GM12878 (cell line): Measurements from ENCODE around the gene KIFC3. TPM values are rescaled to one million over a fixed set of nuclear protein-coding genes. Genes with fewer than 3 reads are reported as not detected.

ENCODE experiments used
- ATAC-seq: fragments of 200-7000 bp; cut with Tn5 transposase; 3 replicates; pipeline ENCODE4 v1.9.1; 2020; ENCODE audit warnings: mild to moderate bottlenecking, moderate library complexity
- BruUV-seq: library from RNA; stranded (reverse); fragments of 400-500 nt; replicated peaks from 2 replicates; lab custom pipeline; 2021; lab: Mats Ljungman, UMichigan
- CTCF ChIA-PET: fragments of 300-600 bp; sonication (Branson Sonifier 250); formaldehyde crosslinking; extraction: SDS; loops from one replicate; lab custom pipeline; 2021; ENCODE audit warnings: inconsistent platforms; lab: Yijun Ruan, JAX
- POLR2A ChIA-PET: fragments of 350-600 bp; formaldehyde crosslinking; extraction: SDS; loops from one replicate; lab custom pipeline; 2021; ENCODE audit warnings: inconsistent platforms; lab: Charles Lee
- RAD21 ChIA-PET: fragments of 300-600 bp; sonication (Branson Sonifier 250); formaldehyde crosslinking; loops from one replicate; lab custom pipeline; 2023; ENCODE audit warnings: antibody characterized with exemption; ENCODE audit not compliant: unreplicated experiment; lab: Charles Lee
- SMC1A ChIA-PET: fragments of 300-600 bp; sonication (Branson Sonifier 250); formaldehyde crosslinking; loops from one replicate; lab custom pipeline; 2023; ENCODE audit not compliant: unreplicated experiment, uncharacterized antibody; lab: Charles Lee
- DNase-seq: peaks from one replicate; pipeline ENCODE4 v3.0.0-alpha.2; 2011; ENCODE audit warnings: low read depth, low spot score
- FAIRE-seq: peaks from 3 replicates; lab custom pipeline; 2011; peaks lifted over from hg19 to GRCh38; lab: Jason Lieb, UNC
- H2AFZ ChIP-seq: 2 replicates; pipeline ENCODE4 v1.6.0; 2011; ENCODE audit warnings: low read depth, low read length, control low read depth; ENCODE audit not compliant: control insufficient read depth
- H3K27ac ChIP-seq: 2 replicates; pipeline ENCODE4 v1.5.1; 2011; ENCODE audit warnings: control low read depth; ENCODE audit not compliant: control insufficient read depth, insufficient read depth
- H3K27me3 ChIP-seq, 2 experiments: replicated peaks in 1 of 2; 2 replicates each; pipeline versions ENCODE4 v1.6.0 to v1.6.1; 2011; ENCODE audit warnings: low read length in 1 of 2; ENCODE audit not compliant: control insufficient read depth in 2 of 2, insufficient read depth in 2 of 2
- H3K36me3 ChIP-seq, 2 experiments: 2 replicates each; pipeline ENCODE4 v1.5.1; 2011; ENCODE audit warnings: low read length in 1 of 2; ENCODE audit not compliant: control insufficient read depth in 2 of 2, insufficient read depth in 2 of 2
- H3K4me1 ChIP-seq: 2 replicates; pipeline ENCODE4 v1.6.1; 2011; ENCODE audit warnings: mild to moderate bottlenecking, low read length, moderate library complexity, mixed read lengths; ENCODE audit not compliant: control insufficient read depth, insufficient read depth
- H3K4me2 ChIP-seq: 2 replicates; pipeline ENCODE4 v1.6.0; 2011; ENCODE audit warnings: control low read depth; ENCODE audit not compliant: control insufficient read depth, insufficient read depth
- H3K4me3 ChIP-seq: fragments of 200-600 bp; sonication (generic); 2 replicates; pipeline ENCODE4 v1.5.1; 2016
- H3K79me2 ChIP-seq: 2 replicates; pipeline ENCODE4 v1.6.0; 2011; ENCODE audit warnings: low read length; ENCODE audit not compliant: control insufficient read depth, insufficient read depth
- H3K9ac ChIP-seq: 2 replicates; pipeline ENCODE4 v1.8.0; 2011; ENCODE audit warnings: low read length, control low read depth, mixed read lengths; ENCODE audit not compliant: control insufficient read depth, insufficient read depth
- H3K9me3 ChIP-seq: replicated peaks from 3 replicates; pipeline ENCODE4 v1.5.1; 2011; ENCODE audit warnings: mild to moderate bottlenecking, low read length; ENCODE audit not compliant: control insufficient read depth, insufficient read depth
- H4K20me1 ChIP-seq: 2 replicates; pipeline ENCODE4 v1.6.0; 2011; ENCODE audit not compliant: control insufficient read depth, insufficient read depth
- DPF2 ChIP-seq: fragments of 450-650 bp; IDR thresholded peaks from 2 replicates; pipeline ENCODE4 v1.6.1; 2017; ENCODE audit warnings: mild to moderate bottlenecking
- EP300 ChIP-seq, 2 experiments: fragments of 150-350 bp in 1 of 2; IDR thresholded peaks; 2 replicates each; pipeline ENCODE4 v1.6.1; 2011 to 2012; ENCODE audit warnings: low read depth in 2 of 2, low read length in 2 of 2, borderline replicate concordance in 1 of 2, improper control_type of control experiment in 1 of 2, inconsistent platforms in 1 of 2; ENCODE audit not compliant: control insufficient read depth in 1 of 2
- ESRRA ChIP-seq: IDR thresholded peaks from 2 replicates; pipeline ENCODE4 v1.6.1; 2012; ENCODE audit warnings: mild to moderate bottlenecking, low read length, improper control_type of control experiment
- FOXK2 ChIP-seq: fragments of 450-650 bp; IDR thresholded peaks from 2 replicates; pipeline ENCODE4 v1.6.1; 2017; ENCODE audit warnings: mild to moderate bottlenecking, moderate library complexity
- IKZF1 ChIP-seq: fragments of 450-650 bp; conservative IDR thresholded peaks from 2 replicates; pipeline ENCODE4 v1.6.1; 2017; ENCODE audit warnings: antibody characterized with exemption, mild to moderate bottlenecking
- JUNB ChIP-seq: IDR thresholded peaks from 2 replicates; pipeline ENCODE4 v1.6.1; 2016; ENCODE audit warnings: antibody characterized with exemption, mild to moderate bottlenecking
- MXI1 ChIP-seq: fragments of 150-350 bp; IDR thresholded peaks from 2 replicates; pipeline ENCODE4 v1.6.1; 2011; ENCODE audit warnings: low read depth, mild to moderate bottlenecking, inconsistent platforms, low read length, improper control_type of control experiment
- NBN ChIP-seq: fragments of 450-650 bp; IDR thresholded peaks from 2 replicates; pipeline ENCODE4 v1.6.1; 2016
- POLR2AphosphoS5 ChIP-seq: IDR thresholded peaks from 2 replicates; pipeline ENCODE4 v1.6.1; 2011; ENCODE audit warnings: mild to moderate bottlenecking, low read length, inconsistent platforms
- SP1 ChIP-seq: IDR thresholded peaks from one replicate; pipeline ENCODE4 v1.6.1; 2011; ENCODE audit warnings: low read depth, low read length
- SPI1 ChIP-seq: IDR thresholded peaks from 2 replicates; pipeline ENCODE4 v1.6.1; 2011; ENCODE audit warnings: low read depth, mild to moderate bottlenecking, low read length, moderate library complexity, borderline replicate concordance; ENCODE audit not compliant: insufficient read depth
- SREBF2 ChIP-seq: IDR thresholded peaks from 2 replicates; pipeline ENCODE4 v1.6.1; 2012; ENCODE audit warnings: mild to moderate bottlenecking, low read length
- ZNF207 ChIP-seq: fragments of 450-650 bp; IDR thresholded peaks from 2 replicates; pipeline ENCODE4 v1.6.1; 2014; ENCODE audit warnings: antibody characterized with exemption, mild to moderate bottlenecking, borderline replicate concordance
- ZSCAN29 ChIP-seq: fragments of 450-650 bp; IDR thresholded peaks from 2 replicates; pipeline ENCODE4 v1.6.1; 2017; ENCODE audit warnings: mild to moderate bottlenecking, moderate library complexity
- ZZZ3 ChIP-seq: IDR thresholded peaks from 2 replicates; pipeline ENCODE4 v1.6.1; 2011; ENCODE audit warnings: low read depth; ENCODE audit not compliant: control insufficient read depth, insufficient read length
- WGBS: methylation state at CpG from one replicate; pipeline ENCODE4 v1.1.6; 2016; ENCODE audit warnings: low lambda C conversion rate; ENCODE audit not compliant: insufficient replicate concordance, insufficient coverage; ENCODE audit errors: missing lambda C conversion rate; 5-methylcytosine and 5-hydroxymethylcytosine counted together
- in situ Hi-C: fragments of 300-500 bp; cut with MboI; formaldehyde crosslinking; loops from 9 replicates; pipeline ENCODE4 v1.14.3; 2018; ENCODE audit warnings: mixed read lengths
- intact Hi-C: fragments of 100-400 bp; cut with micrococcal nuclease; formaldehyde crosslinking; loops from one replicate; pipeline ENCODE4 v1.14.2; 2022; ENCODE audit not compliant: unreplicated experiment
- polyA plus RNA-seq, 11 experiments: library from polyadenylated mRNA; depleted of rRNA in 4 of 11; unstranded in 6 of 11; stranded (reverse) in 5 of 11; fragments of >200 nt; fragmentation: Nextera tagmentation in 4 of 11; fragmentation: Illumina TruSeq in 1 of 11; extraction: Ambion mirVana in 4 of 11; extraction: Trizol in 1 of 11; gene quantifications; 1 replicate in 1 of 11; 2 replicates in 10 of 11; pipeline versions ENCODE4 v1.2.1 to v1.2.3, GENCODE V29; 2011 to 2016; ENCODE audit warnings: inconsistent platforms in 2 of 11, missing spikeins in 2 of 11, low read depth in 1 of 11
- total RNA-seq, 4 experiments: library from RNA; depleted of rRNA in 3 of 4; stranded (reverse); fragments of >200 nt in 3 of 4; fragmentation: Illumina TruSeq in 1 of 4; extraction: Trizol in 1 of 4; gene quantifications; 2 replicates each; pipeline versions ENCODE4 v1.2.1 to v1.2.3, GENCODE V29; 2013 to 2021
- TF ChIP-seq, protein P1 (sequence below): IDR thresholded peaks from 2 replicates; pipeline ENCODE4 v1.6.1; 2012; ENCODE audit warnings: low read length, inconsistent platforms
- TF ChIP-seq, protein P2 (sequence below): fragments of 450-650 bp; IDR thresholded peaks from 2 replicates; pipeline ENCODE4 v1.6.1; 2016; ENCODE audit warnings: mild to moderate bottlenecking, moderate library complexity, borderline replicate concordance
- TF ChIP-seq, protein P3 (sequence below): fragments of 450-650 bp; IDR thresholded peaks from 2 replicates; pipeline ENCODE4 v1.6.1; 2016; ENCODE audit warnings: mild to moderate bottlenecking

The KIFC3 gene
- total and polyA plus RNA-seq, 10 of the 15 experiments (the other 5 are each of a cell fraction or from before 2014, with no cell fraction given) = 0.22 to 1.3 (median 0.26) TPM; not detected in 3

DNA sequence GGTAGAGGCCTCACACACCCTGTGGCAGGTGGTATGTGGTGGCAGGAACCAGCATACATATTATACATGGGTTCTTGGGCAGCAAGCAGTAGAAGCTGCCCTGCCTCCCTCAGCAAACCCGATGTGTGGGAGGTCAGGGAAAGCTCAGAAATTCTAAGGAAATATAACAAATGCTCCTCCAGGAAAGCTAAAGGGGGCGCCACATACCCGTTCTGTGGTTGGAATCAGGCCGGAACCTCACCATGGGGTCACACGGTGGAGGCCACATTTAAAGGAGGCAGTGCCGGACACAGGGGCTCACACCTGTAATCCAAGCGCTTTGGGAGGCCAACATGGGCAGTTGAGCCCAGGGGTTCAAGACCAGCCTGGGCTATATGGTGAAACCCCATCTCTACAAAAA lies 79.1 kb downstream of the KIFC3 start (continued):
- TF ChIP-seq, protein P1, sequence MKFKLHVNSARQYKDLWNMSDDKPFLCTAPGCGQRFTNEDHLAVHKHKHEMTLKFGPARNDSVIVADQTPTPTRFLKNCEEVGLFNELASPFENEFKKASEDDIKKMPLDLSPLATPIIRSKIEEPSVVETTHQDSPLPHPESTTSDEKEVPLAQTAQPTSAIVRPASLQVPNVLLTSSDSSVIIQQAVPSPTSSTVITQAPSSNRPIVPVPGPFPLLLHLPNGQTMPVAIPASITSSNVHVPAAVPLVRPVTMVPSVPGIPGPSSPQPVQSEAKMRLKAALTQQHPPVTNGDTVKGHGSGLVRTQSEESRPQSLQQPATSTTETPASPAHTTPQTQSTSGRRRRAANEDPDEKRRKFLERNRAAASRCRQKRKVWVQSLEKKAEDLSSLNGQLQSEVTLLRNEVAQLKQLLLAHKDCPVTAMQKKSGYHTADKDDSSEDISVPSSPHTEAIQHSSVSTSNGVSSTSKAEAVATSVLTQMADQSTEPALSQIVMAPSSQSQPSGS = no peak
- TF ChIP-seq EP300 (IDR thresholded peaks at IDR 0.05; ENCODE audit: borderline replicate concordance in 1 of 2, control insufficient read depth in 1 of 2, low read depth in 2 of 2, low read length in 2 of 2) = no peak
- no peak for TF ChIP-seq POLR2AphosphoS5
- no peak for TF ChIP-seq NBN
- TF ChIP-seq ZZZ3 = no peak

DNA sequence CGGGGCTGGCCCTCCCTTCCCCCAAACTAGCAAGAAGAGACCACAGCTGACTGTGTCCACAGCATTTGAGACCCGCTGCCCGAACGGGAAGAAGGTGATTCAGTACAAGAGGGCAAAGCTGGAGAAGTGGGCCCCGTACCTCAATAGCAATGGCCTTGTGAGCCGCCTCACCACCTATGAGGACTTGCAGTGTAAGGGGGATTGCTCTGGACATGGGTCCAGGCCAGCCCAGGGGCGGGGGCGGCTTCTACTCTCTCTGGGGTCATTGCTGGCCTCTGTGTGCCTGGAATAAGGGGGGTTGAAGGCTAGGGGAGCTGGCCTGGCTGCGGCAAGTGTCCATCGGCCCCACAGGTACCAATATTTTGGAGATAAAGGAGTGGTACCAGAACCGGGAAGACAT lies 79.6 kb downstream of the KIFC3 start:
- DNase-seq (no peak), FAIRE-seq (no peak), ATAC-seq (no peak)
- H3K27ac ChIP-seq = no peak overlapping the region
- H3K36me3 ChIP-seq = no peaks in the 10 kb centered on the region
- no peaks in the 10 kb centered on the region for H3K4me1 ChIP-seq
- POLR2A ChIA-PET = no interaction called here
- RAD21 ChIA-PET = no interaction called here
- H3K4me2 ChIP-seq = no peak overlapping the region
- 65% methylated on average over 11 of the region's 11 CpGs for WGBS
- BruUV-seq = no TSS peak
- H3K27me3 ChIP-seq = no peaks in the 10 kb centered on the region
- no peaks in the 10 kb centered on the region for H3K79me2 ChIP-seq
- CTCF ChIA-PET = interaction anchor here (1.0 kb wide), 1 partner anchor 137 kb away, joined by 3 read pairs; no protein-coding TSS in a partner anchor
- in situ Hi-C loops = no loop called here
- no peaks in the 10 kb centered on the region for H3K9me3 ChIP-seq
- intact Hi-C loops = no loop called here
- SMC1A ChIA-PET = interaction anchor here (1.1 kb wide), 1 partner anchor 73 kb away, joined by 3 read pairs; no protein-coding TSS in a partner anchor
- no peak overlapping the region for H3K4me3 ChIP-seq
- H2AFZ ChIP-seq = no peak overlapping the region
- no peak overlapping the region for H3K9ac ChIP-seq
- H4K20me1 ChIP-seq = no peaks in the 10 kb centered on the region
- TF ChIP-seq MXI1 (no peak), DPF2 (no peak), SPI1 (no peak), IKZF1 (no peak), ZSCAN29 (no peak), FOXK2 (no peak), SREBF2 (no peak), ESRRA (no peak), SP1 (no peak), ZNF207 (no peak), JUNB (no peak), EP300 (IDR thresholded peaks at IDR 0.05; ENCODE audit: borderline replicate concordance in 1 of 2, control insufficient read depth in 1 of 2, low read depth in 2 of 2, low read length in 2 of 2) (no peak)
- TF ChIP-seq, protein P2, sequence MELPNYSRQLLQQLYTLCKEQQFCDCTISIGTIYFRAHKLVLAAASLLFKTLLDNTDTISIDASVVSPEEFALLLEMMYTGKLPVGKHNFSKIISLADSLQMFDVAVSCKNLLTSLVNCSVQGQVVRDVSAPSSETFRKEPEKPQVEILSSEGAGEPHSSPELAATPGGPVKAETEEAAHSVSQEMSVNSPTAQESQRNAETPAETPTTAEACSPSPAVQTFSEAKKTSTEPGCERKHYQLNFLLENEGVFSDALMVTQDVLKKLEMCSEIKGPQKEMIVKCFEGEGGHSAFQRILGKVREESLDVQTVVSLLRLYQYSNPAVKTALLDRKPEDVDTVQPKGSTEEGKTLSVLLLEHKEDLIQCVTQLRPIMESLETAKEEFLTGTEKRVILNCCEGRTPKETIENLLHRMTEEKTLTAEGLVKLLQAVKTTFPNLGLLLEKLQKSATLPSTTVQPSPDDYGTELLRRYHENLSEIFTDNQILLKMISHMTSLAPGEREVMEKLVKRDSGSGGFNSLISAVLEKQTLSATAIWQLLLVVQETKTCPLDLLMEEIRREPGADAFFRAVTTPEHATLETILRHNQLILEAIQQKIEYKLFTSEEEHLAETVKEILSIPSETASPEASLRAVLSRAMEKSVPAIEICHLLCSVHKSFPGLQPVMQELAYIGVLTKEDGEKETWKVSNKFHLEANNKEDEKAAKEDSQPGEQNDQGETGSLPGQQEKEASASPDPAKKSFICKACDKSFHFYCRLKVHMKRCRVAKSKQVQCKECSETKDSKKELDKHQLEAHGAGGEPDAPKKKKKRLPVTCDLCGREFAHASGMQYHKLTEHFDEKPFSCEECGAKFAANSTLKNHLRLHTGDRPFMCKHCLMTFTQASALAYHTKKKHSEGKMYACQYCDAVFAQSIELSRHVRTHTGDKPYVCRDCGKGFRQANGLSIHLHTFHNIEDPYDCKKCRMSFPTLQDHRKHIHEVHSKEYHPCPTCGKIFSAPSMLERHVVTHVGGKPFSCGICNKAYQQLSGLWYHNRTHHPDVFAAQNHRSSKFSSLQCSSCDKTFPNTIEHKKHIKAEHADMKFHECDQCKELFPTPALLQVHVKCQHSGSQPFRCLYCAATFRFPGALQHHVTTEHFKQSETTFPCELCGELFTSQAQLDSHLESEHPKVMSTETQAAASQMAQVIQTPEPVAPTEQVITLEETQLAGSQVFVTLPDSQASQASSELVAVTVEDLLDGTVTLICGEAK = no peak
- TF ChIP-seq, protein P3, sequence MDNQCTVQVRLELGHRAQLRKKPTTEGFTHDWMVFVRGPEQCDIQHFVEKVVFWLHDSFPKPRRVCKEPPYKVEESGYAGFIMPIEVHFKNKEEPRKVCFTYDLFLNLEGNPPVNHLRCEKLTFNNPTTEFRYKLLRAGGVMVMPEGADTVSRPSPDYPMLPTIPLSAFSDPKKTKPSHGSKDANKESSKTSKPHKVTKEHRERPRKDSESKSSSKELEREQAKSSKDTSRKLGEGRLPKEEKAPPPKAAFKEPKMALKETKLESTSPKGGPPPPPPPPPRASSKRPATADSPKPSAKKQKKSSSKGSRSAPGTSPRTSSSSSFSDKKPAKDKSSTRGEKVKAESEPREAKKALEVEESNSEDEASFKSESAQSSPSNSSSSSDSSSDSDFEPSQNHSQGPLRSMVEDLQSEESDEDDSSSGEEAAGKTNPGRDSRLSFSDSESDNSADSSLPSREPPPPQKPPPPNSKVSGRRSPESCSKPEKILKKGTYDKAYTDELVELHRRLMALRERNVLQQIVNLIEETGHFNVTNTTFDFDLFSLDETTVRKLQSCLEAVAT = no peak
